Liver (tissue), 9 donors: ENCODE data around the gene CAP1. TPM values are rescaled to one million over a fixed set of nuclear protein-coding genes. Genes with fewer than 3 reads are reported as not detected.

ENCODE experiments used
- DNase-seq: peaks from one replicate; pipeline ENCODE4 v3.0.0-alpha.2; 2017; ENCODE audit warnings: low spot score
- H3K27ac ChIP-seq, 2 donors: one replicate each; pipeline ENCODE4 v1.7.0; 2013; ENCODE audit warnings: inconsistent platforms in 2 of 2, low read length in 2 of 2, control low read depth in 1 of 2, low read depth in 1 of 2, mild to moderate bottlenecking in 1 of 2
- H3K27me3 ChIP-seq, 4 donors: one replicate each; pipeline versions ENCODE4 v1.6.1 to v1.7.0; 2013; ENCODE audit warnings: low read length in 3 of 4, inconsistent platforms in 1 of 4, mild to moderate bottlenecking in 1 of 4, moderate library complexity in 1 of 4; ENCODE audit not compliant: control insufficient read depth in 4 of 4, insufficient read depth in 4 of 4
- H3K36me3 ChIP-seq, 4 donors: one replicate each; pipeline versions ENCODE4 v1.6.1 to v1.7.0; 2013; ENCODE audit warnings: low read length in 3 of 4, mild to moderate bottlenecking in 3 of 4, low read depth in 1 of 4, moderate library complexity in 1 of 4; ENCODE audit not compliant: control insufficient read depth in 4 of 4, insufficient read depth in 3 of 4
- H3K4me1 ChIP-seq, 4 donors: one replicate each; pipeline versions ENCODE4 v1.6.1 to v1.7.0; 2013; ENCODE audit warnings: low read length in 3 of 4, mild to moderate bottlenecking in 3 of 4, moderate library complexity in 1 of 4; ENCODE audit not compliant: control insufficient read depth in 4 of 4, insufficient read depth in 4 of 4
- H3K4me3 ChIP-seq, 3 donors: one replicate each; pipeline versions ENCODE4 v1.6.1 to v1.7.0; 2013; ENCODE audit warnings: low read length in 3 of 3, control low read depth in 1 of 3, low read depth in 1 of 3, mild to moderate bottlenecking in 1 of 3
- H3K9ac ChIP-seq, 2 donors: one replicate each; pipeline ENCODE4 v1.7.0; 2013; ENCODE audit warnings: low read length in 2 of 2, mild to moderate bottlenecking in 2 of 2, moderate library complexity in 2 of 2, control low read depth in 1 of 2, low read depth in 1 of 2
- H3K9me3 ChIP-seq, 4 donors: one replicate each; pipeline versions ENCODE4 v1.6.1 to v1.7.0; 2013; ENCODE audit warnings: low read length in 3 of 4; ENCODE audit not compliant: control insufficient read depth in 4 of 4
- ATF3 ChIP-seq: IDR thresholded peaks from 2 replicates; pipeline ENCODE4 v1.6.1; 2016; ENCODE audit warnings: antibody characterized with exemption
- CTCF ChIP-seq: fragments of 150-350 bp; IDR thresholded peaks from 2 replicates; pipeline ENCODE4 v1.5.1; 2017; ENCODE audit warnings: improper control_type of control experiment, low read depth, low read length; ENCODE audit not compliant: missing input control
- FOXA1 ChIP-seq: IDR thresholded peaks from 2 replicates; pipeline ENCODE4 v1.6.1; 2016; ENCODE audit warnings: antibody characterized with exemption
- FOXA2 ChIP-seq: IDR thresholded peaks from 2 replicates; pipeline ENCODE4 v1.6.1; 2016; ENCODE audit warnings: antibody characterized with exemption
- GABPA ChIP-seq, 2 donors: IDR thresholded peaks in 1 of 2; conservative IDR thresholded peaks in 1 of 2; 2 replicates each; pipeline ENCODE4 v1.6.1; 2016; ENCODE audit warnings: antibody characterized with exemption in 2 of 2, mild to moderate bottlenecking in 1 of 2, moderate library complexity in 1 of 2
- HNF4A ChIP-seq, 2 donors: conservative IDR thresholded peaks; 2 replicates each; pipeline ENCODE4 v1.6.1; 2016; ENCODE audit warnings: antibody characterized with exemption in 2 of 2, mild to moderate bottlenecking in 2 of 2
- HNF4G ChIP-seq: IDR thresholded peaks from 2 replicates; pipeline ENCODE4 v1.6.1; 2016; ENCODE audit warnings: antibody characterized with exemption
- JUND ChIP-seq, 2 donors: IDR thresholded peaks; 2 replicates each; pipeline ENCODE4 v1.6.1; 2016; ENCODE audit warnings: antibody characterized with exemption in 2 of 2
- MAX ChIP-seq: IDR thresholded peaks from 2 replicates; pipeline ENCODE4 v1.6.1; 2016; ENCODE audit warnings: antibody characterized with exemption
- NR2F2 ChIP-seq: IDR thresholded peaks from 2 replicates; pipeline ENCODE4 v1.6.1; 2016; ENCODE audit warnings: antibody characterized with exemption
- RAD21 ChIP-seq, 2 donors: IDR thresholded peaks; 2 replicates each; pipeline ENCODE4 v1.6.1; 2016; ENCODE audit warnings: antibody characterized with exemption in 2 of 2, mild to moderate bottlenecking in 2 of 2
- RXRA ChIP-seq, 2 donors: IDR thresholded peaks; 2 replicates each; pipeline ENCODE4 v1.6.1; 2017 to 2018; ENCODE audit warnings: antibody characterized with exemption in 2 of 2, mild to moderate bottlenecking in 1 of 2
- SP1 ChIP-seq: IDR thresholded peaks from 2 replicates; pipeline ENCODE4 v1.6.1; 2018; ENCODE audit warnings: antibody characterized with exemption, mild to moderate bottlenecking
- TAF1 ChIP-seq: conservative IDR thresholded peaks from 2 replicates; pipeline ENCODE4 v1.6.1; 2016; ENCODE audit warnings: antibody characterized with exemption, mild to moderate bottlenecking
- YY1 ChIP-seq: IDR thresholded peaks from 2 replicates; pipeline ENCODE4 v1.6.1; 2016; ENCODE audit warnings: antibody characterized with exemption, mild to moderate bottlenecking
- ZBTB33 ChIP-seq: IDR thresholded peaks from 2 replicates; pipeline ENCODE4 v1.6.1; 2016; ENCODE audit warnings: antibody characterized with exemption
- WGBS: extraction: QIAGEN DNeasy Blood & Tissue Kit; methylation state at CpG from one replicate; pipeline ENCODE4 v1.1.7; 2013; 5-methylcytosine and 5-hydroxymethylcytosine counted together
- polyA plus RNA-seq, 2 donors: library from polyadenylated mRNA; stranded (reverse) in 1 of 2; unstranded in 1 of 2; fragments of 200-250 nt in 1 of 2; fragments of >200 nt in 1 of 2; fragmentation: Nextera tagmentation in 1 of 2; extraction: Ambion mirVana in 1 of 2; gene quantifications; one replicate each; pipeline versions ENCODE4 v1.2.1 to v1.2.3, GENCODE V29; 2013 to 2015
- total RNA-seq, 2 donors: library from RNA; depleted of rRNA; stranded (reverse); fragments of >200 nt; gene quantifications; one replicate each; pipeline ENCODE4 v1.2.3, GENCODE V29; 2014
- donor health status: healthy.
- donor health status: healthy.
- donor health status: healthy.
- donor health status: healthy.
- donor health status: healthy.

Gene CAP1
- total and polyA plus RNA-seq, 4 donors, result 75.5 to 105 (median 84.6) TPM

- peaks cover 0 to 3% (median 0%) of the 10 kb centered on the region in 4 donors for H3K4me1 ChIP-seq
- DNase-seq, result no peak
- no peak overlapping the region for H3K9ac ChIP-seq
- no peak overlapping the region for H3K27ac ChIP-seq
- H3K36me3 ChIP-seq, result peaks cover 0 to 3% (median 1%) of the 10 kb centered on the region in 4 donors
- no peaks in the 10 kb centered on the region for H3K9me3 ChIP-seq
- no peaks in the 10 kb centered on the region for H3K27me3 ChIP-seq
- WGBS, result 72% methylated on average over 2 of the region's 2 CpGs
- TF ChIP-seq ATF3 (no peak), HNF4G (no peak), FOXA2 (no peak), HNF4A (conservative IDR thresholded peaks at IDR 0.05) (no peak), ZBTB33 (no peak), CTCF (no peak)
- H3K4me3 ChIP-seq, result no peak overlapping the region
Observed at GRCh38 chr1:40049725-40050124, 9.2 kb downstream of the CAP1 start.

GRCh38 chr1:40050863-40051262 lies 10.3 kb downstream of the CAP1 start:
- no peak for DNase-seq
- H3K36me3 ChIP-seq, result peaks cover 0 to 3% (median 1%) of the 10 kb centered on the region in 4 donors
- no peak overlapping the region for H3K4me3 ChIP-seq
- H3K4me1 ChIP-seq, result no peaks in the 10 kb centered on the region
- no peak overlapping the region for H3K9ac ChIP-seq
- WGBS, result 85% methylated on average over 3 of the region's 3 CpGs
- TF ChIP-seq HNF4G (no peak), ZBTB33 (no peak), ATF3 (no peak), HNF4A (conservative IDR thresholded peaks at IDR 0.05) (no peak), RXRA (IDR thresholded peaks at IDR 0.05) (no peak), RAD21 (IDR thresholded peaks at IDR 0.05) (no peak), TAF1 (no peak), CTCF (no peak), MAX (no peak), GABPA (IDR thresholded peaks at IDR 0.05 in 1 of 2, conservative IDR thresholded peaks at IDR 0.05 in 1 of 2) (no peak), SP1 (no peak), FOXA1 (no peak), NR2F2 (no peak), JUND (IDR thresholded peaks at IDR 0.05) (no peak), YY1 (no peak), FOXA2 (no peak)
- H3K27ac ChIP-seq, result no peak overlapping the region
- H3K27me3 ChIP-seq, result no peaks in the 10 kb centered on the region
- H3K9me3 ChIP-seq, result no peaks in the 10 kb centered on the region
